Activated CD8-positive, alpha-beta memory T cell treated with anti-CD3 and anti-CD28 coated beads, Interleukin-2, amount 50 U/mL, for 1 hour (primary cell): ENCODE data around the gene ZNF511.

Source experiments
- DNase-seq: peaks from one replicate; pipeline ENCODE4 v3.0.0-alpha.2; 2020; ENCODE audit errors: extremely low read depth

Gene ZNF511

DNA sequence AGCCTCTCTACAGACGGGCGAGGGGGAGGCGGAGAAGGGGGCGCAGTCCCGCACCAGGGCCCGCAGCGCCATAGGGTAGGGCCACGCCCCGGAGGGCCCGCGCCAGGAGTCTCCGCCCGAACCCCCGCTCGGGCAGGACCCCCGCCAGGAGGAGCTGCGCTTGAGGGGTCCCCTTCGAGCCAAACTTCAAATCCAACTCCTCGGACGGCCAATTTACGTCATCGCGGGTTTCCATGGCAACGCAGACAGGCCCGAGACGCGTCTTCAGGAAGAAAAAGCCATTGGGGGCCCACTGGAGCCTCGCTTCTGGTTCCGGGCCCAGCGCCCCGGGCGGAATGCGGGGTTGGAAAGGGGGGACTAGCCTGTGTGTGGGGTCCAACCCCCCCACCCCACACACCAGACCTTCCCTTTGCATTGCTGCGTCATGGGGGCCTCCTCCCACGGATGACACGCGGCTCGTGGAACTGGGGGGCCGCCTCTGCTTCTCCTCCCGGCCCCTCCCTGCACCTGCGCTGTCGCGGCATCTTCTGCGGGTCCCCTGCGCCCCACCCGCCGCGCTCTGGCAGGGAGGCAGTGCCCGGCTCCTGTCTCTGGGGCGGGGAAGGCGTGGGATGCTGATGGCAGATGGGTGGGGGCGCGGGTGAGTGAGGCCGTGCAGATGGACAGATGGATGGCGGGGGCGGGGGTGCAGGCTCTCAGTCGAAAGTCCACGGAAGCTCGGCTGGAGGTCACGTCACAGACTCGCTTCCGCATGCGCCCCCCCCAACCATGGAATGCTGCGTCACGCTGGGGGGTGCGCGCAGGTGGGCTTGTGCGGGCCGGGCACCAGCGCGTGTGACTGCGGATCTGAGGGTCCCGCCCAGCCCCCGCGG is 26.8 kb downstream of the ZNF511 start:
- DNase-seq = peak; percentile 93

- DNase-seq = no peak
Observed at GRCh38 chr10:133336118-133336576, 27.4 kb downstream of the ZNF511 start.

- DNase-seq = peak; percentile 71
Observed at GRCh38 chr10:133336577-133337369, 28.1 kb downstream of the ZNF511 start, which contains the start of gene CALY. Gene CALY, minus strand, starts transcription at chr10:133336896. Its CDS starts 7,907 bp downstream, at chr10:133328989.

GRCh38 chr10:133337370-133337725 is 28.6 kb downstream of the ZNF511 start:
- DNase-seq = no peak

- no peak for DNase-seq
Observed at GRCh38 chr10:133338080-133339071, 29.7 kb downstream of the ZNF511 start.

- DNase-seq = no peak
Observed at GRCh38 chr10:133339708-133340380, 31.1 kb downstream of the ZNF511 start.

- DNase-seq = no peak
Observed at GRCh38 chr10:133341983-133342382, 33.3 kb downstream of the ZNF511 start.

DNA sequence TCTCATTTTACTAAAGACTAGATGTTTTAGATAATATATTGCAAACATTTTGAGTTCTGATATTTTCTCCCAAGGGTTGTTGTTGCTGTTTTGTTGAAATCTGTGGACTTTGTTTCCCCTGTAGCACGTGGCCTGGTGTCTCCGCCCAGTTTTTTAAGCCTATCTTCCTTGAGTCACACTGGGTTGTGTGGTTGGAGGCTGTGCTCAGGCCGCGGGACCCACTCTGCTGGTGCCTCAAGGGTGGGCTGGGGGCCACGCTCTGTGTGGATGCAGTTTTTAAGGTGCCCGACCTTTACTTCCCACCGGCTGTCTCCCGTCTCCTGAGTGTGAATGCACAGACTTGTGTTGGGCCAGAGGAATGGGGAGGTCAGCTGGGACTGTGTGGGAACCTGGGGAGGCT is 34.2 kb downstream of the ZNF511 start:
- no peak for DNase-seq

- no peak for DNase-seq
Observed at GRCh38 chr10:133343558-133343957, 34.8 kb downstream of the ZNF511 start.

DNA sequence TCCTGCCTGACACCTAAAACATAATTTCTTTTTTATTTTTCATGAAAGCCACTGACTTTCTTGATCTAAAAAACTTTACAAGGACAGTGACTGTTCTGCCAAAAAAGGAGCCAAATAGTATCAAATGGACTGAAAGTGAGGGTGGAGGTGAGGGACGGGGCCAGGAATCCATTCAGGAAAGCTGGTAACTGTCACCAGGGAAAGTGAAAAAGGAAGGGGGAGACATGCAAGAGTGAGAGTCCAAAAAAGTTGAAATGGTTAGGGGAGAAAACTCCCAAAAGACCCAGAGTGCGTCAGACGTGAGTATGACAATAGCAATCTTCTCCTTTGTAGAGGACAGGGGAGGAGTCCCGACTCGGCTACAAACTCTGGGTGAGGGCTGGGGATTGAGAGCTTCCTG is 35.5 kb downstream of the ZNF511 start:
- no peak for DNase-seq

DNA sequence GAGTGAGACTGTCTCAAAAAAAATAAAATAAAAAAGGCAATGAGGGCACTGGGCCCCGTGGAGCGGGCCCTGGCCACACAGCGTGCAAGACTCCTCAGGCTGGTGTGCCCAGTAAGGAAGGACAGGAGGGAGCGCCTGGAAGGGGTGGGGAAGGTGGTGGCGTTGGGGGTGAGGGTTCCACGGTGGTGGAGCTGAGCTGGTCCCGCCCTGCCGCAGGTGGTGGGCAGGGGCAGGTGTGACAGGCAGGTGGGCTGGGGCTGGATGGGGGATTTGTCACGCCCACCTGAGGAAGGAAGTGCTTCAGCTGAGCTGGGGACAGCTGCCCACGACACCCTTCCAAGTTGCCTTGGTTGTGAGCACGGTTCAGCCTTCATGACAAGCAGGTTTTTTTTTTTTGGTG is 37.7 kb downstream of the ZNF511 start:
- DNase-seq = no peak

- no peak for DNase-seq
Observed at GRCh38 chr10:133347710-133348517, 39.2 kb downstream of the ZNF511 start.

DNA sequence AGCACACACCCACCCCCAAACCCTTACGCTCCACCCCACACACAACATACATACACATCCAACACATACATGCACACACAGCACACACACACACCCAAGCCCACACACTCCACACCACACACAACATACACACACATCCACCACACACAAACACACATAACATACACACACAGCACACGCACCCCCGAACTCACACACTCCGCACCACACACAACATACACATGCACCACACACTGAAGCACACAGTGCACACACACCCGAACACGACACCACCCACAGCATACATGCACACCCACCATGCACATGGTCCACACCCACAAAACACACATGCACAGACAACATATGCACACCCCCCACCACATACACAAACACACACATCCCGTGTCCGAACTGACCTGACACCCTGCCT is 40.5 kb downstream of the ZNF511 start:
- DNase-seq = no peak

DNA sequence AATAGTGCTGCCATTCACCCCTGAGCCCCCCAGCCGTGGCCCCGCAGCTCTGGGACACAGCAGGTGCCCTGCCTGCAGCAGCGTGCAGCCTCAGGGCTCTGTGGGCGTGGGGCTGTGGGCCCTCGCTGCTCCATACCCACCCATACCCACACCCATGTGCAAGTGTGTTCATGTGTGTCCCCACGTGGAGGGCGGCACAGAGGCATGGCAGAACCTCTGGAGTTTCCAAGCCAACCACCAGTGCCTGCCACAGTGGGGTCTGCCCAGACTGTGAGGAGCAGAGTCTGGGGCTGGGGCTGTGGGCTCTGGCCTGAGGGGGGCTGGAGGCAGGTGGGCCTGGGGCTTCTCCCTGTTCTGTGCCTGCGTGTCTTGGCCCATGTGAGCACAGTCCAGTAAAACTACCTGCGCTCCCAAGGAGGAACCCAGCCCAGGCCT is 40.9 kb downstream of the ZNF511 start:
- DNase-seq = no peak

- no peak for DNase-seq
Observed at GRCh38 chr10:133350283-133350949, 41.7 kb downstream of the ZNF511 start.

GRCh38 chr10:133350950-133351329 is 42.2 kb downstream of the ZNF511 start:
- no peak for DNase-seq

DNA sequence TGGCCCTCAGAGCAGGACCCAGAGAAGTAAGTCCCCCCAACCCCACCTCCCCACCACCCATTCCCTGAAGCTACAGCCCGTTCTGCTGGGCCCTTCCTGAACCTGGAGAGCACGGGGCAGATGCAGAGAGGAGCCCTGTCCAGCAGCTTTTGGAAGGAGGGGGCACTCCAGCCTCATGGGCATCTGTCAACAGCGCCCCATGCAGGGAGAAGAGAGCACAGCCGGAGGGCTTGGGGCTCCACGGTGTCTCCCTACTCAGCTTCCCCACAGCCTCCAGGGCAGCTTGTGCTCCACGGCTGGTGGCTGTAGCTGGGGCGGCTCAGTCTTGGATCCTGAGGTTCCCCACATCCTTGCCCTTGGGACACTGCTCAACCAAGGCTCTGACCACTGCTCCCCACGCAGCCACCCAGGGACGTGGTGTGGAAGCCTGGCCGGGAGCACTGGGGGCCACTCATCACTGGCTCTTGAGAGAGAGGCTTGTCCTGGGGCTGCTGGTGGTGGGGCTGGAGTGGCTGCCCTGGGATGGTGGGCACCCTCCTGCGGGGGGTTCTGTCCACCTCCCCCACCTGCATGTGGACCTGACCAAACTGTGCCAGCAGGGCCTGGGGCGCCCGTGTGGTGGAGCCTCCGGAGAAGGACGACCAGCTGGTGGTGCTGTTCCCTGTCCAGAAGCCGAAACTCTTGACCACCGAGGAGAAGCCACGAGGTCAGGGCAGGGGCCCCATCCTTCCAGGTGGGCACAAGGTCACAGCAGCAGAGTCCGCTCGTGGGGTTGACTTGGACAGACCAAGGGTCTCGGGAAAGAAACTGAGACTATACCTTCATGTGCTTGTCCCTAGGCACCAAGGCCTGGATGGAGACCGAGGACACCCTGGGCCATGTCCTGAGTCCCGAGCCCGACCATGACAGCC is 42.9 kb downstream of the ZNF511 start:
- DNase-seq = no peak

DNA sequence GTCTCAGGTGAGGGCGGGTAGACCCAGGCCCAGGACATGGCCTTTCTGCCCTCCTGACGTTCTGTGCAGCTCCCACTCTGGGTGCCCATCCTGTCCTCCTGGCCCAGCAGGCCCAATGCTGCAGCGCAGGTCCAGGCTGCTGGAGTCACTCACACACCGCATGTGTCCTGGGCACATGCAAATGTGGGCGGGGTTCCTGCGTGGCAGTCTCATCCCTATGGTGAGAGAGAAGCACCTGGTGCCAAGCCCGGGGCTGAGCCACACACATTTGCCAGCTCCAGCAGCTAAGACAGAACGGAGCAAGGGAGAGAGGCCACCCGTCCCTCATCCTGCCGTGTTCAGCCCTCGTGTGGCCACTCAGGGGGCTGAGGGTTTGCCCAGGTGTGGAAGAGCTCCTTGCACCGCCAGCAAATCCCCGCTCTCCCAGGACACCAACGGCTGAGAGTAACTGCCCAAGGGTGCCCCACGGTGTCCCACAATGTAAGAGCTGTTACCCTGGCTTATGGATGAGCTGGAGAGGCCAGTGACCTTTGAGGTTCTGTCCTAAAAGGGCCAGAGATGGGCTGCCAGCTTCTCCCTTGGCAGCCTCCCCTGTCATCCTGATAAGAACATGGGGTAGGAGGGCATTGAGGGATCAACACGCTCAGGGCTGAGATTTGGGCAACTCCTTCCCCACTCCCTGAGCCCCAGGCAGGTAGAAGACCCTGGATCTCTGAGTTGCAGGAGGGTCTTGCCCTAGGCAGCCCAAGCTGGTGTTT is 44.7 kb downstream of the ZNF511 start:
- DNase-seq = no peak
